Endothelial cell (in vitro differentiated cells): ENCODE measurements around the gene USP12. TPM values are rescaled to one million over a fixed set of nuclear protein-coding genes. Genes with fewer than 3 reads are reported as not detected.

Experiments used
- DNase-seq: peaks from one replicate; pipeline ENCODE4 v3.0.0; 2021; ENCODE audit warnings: low spot score
- H3K27ac Mint-ChIP-seq: one replicate; pipeline ENCODE4 v1.8.0; 2021; ENCODE audit warnings: mixed read lengths, inconsistent platforms; ENCODE audit not compliant: unreplicated experiment
- H3K27me3 Mint-ChIP-seq: one replicate; pipeline ENCODE4 v1.8.0; 2021; ENCODE audit warnings: mild to moderate bottlenecking, moderate library complexity, mixed read lengths, inconsistent platforms; ENCODE audit not compliant: unreplicated experiment
- H3K36me3 Mint-ChIP-seq: one replicate; pipeline ENCODE4 v1.8.0; 2021; ENCODE audit warnings: mild to moderate bottlenecking, low read depth, mixed read lengths, inconsistent platforms; ENCODE audit not compliant: unreplicated experiment
- H3K4me1 Mint-ChIP-seq: one replicate; pipeline ENCODE4 v1.8.0; 2021; ENCODE audit warnings: mild to moderate bottlenecking, mixed read lengths, inconsistent platforms; ENCODE audit not compliant: unreplicated experiment
- H3K4me3 Mint-ChIP-seq: one replicate; pipeline ENCODE4 v1.8.0; 2021; ENCODE audit warnings: mild to moderate bottlenecking, mixed read lengths, inconsistent platforms; ENCODE audit not compliant: unreplicated experiment
- H3K9me3 Mint-ChIP-seq: one replicate; pipeline ENCODE4 v1.8.0; 2021; ENCODE audit warnings: mixed read lengths, inconsistent platforms; ENCODE audit not compliant: unreplicated experiment
- total RNA-seq: library from RNA; stranded (reverse); fragmentation: NEBNext Ultra II Directional; extraction: Animal tissue kit (Norgen Biotek cat#: 25700); gene quantifications from one replicate; pipeline ENCODE4 v1.2.1, GENCODE V29; 2021; ENCODE audit not compliant: unreplicated experiment
- TF ChIP-seq, protein P1 (sequence below): fragments of 200-600 bp; sonication (generic); IDR thresholded peaks from one replicate; pipeline ENCODE4 v1.5.0; 2021; ENCODE audit warnings: antibody characterized with exemption; ENCODE audit not compliant: unreplicated experiment

USP12 gene
- total RNA-seq, 1 donor from 2014 or later: 29.7 TPM

GRCh38 chr13:27044837-27045570 lies 126.6 kb downstream of the USP12 start:
- H3K27me3 Mint-ChIP-seq: no peaks in the 10 kb centered on the region
- H3K4me1 Mint-ChIP-seq: no peaks in the 10 kb centered on the region
- no peaks in the 10 kb centered on the region for H3K9me3 Mint-ChIP-seq
- TF ChIP-seq, protein P1, sequence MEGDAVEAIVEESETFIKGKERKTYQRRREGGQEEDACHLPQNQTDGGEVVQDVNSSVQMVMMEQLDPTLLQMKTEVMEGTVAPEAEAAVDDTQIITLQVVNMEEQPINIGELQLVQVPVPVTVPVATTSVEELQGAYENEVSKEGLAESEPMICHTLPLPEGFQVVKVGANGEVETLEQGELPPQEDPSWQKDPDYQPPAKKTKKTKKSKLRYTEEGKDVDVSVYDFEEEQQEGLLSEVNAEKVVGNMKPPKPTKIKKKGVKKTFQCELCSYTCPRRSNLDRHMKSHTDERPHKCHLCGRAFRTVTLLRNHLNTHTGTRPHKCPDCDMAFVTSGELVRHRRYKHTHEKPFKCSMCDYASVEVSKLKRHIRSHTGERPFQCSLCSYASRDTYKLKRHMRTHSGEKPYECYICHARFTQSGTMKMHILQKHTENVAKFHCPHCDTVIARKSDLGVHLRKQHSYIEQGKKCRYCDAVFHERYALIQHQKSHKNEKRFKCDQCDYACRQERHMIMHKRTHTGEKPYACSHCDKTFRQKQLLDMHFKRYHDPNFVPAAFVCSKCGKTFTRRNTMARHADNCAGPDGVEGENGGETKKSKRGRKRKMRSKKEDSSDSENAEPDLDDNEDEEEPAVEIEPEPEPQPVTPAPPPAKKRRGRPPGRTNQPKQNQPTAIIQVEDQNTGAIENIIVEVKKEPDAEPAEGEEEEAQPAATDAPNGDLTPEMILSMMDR: no peak
- no peak overlapping the region for H3K4me3 Mint-ChIP-seq
- DNase-seq: no peak
- no peak overlapping the region for H3K27ac Mint-ChIP-seq
- peaks cover 3% of the 10 kb centered on the region for H3K36me3 Mint-ChIP-seq

GRCh38 chr13:27043013-27043412 lies 128.6 kb downstream of the USP12 start:
- Mint-ChIP-seq H3K27ac (no peak overlapping the region), H3K9me3 (no peaks in the 10 kb centered on the region), H3K4me3 (no peak overlapping the region), H3K4me1 (no peaks in the 10 kb centered on the region), H3K36me3 (peaks cover 3% of the 10 kb centered on the region), H3K27me3 (peaks cover 3% of the 10 kb centered on the region)
- TF ChIP-seq, protein P1: no peak
- no peak for DNase-seq

- H3K4me3 Mint-ChIP-seq: peak overlapping the region; percentile 40
- TF ChIP-seq, protein P1: no peak
- peaks cover 3% of the 10 kb centered on the region for H3K36me3 Mint-ChIP-seq
- no peaks in the 10 kb centered on the region for H3K9me3 Mint-ChIP-seq
- H3K27me3 Mint-ChIP-seq: peaks cover 3% of the 10 kb centered on the region
- H3K4me1 Mint-ChIP-seq: peaks cover 3% of the 10 kb centered on the region
- peak overlapping the region; percentile 19 for H3K27ac Mint-ChIP-seq
- DNase-seq: no peak
Observed at GRCh38 chr13:27041341-27041740, 130.3 kb downstream of the USP12 start.

GRCh38 chr13:27040826-27041108 lies 130.8 kb downstream of the USP12 start:
- DNase-seq: no peak
- H3K27me3 Mint-ChIP-seq: peaks cover 3% of the 10 kb centered on the region
- TF ChIP-seq, protein P1: no peak
- H3K9me3 Mint-ChIP-seq: no peaks in the 10 kb centered on the region
- H3K36me3 Mint-ChIP-seq: peaks cover 3% of the 10 kb centered on the region
- H3K27ac Mint-ChIP-seq: no peak overlapping the region
- H3K4me1 Mint-ChIP-seq: peaks cover 5% of the 10 kb centered on the region
- H3K4me3 Mint-ChIP-seq: no peak overlapping the region

DNA sequence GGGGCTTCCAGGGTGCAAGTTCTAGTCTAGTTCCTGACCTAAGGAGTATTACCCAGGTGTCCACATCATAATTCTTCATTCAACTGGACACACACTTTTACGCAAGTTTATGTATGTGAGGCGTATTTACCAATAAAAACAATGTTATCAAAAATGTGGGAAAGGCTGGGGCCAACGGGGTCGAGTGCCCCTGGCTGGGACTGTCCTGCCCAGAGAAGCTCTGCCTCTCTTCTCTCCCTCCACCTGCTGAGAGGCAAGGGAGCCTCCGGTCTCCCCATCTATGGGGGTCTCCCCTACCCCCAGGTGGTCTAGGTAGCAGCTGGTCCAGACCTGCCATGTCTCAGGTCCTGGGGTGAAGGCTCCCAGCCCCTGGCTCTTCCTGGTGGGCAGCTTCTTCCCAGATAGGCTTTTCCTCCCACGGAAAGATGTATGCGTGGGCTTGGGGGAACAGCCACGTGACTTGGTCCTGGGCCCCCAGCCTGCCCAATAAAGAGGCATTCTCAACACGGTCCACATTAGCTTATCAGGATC lies 132.4 kb downstream of the USP12 start:
- DNase-seq: no peak
- Mint-ChIP-seq H3K4me3 (no peak overlapping the region), H3K4me1 (peaks cover 19% of the 10 kb centered on the region), H3K36me3 (peaks cover 3% of the 10 kb centered on the region), H3K27ac (no peak overlapping the region), H3K9me3 (no peaks in the 10 kb centered on the region), H3K27me3 (peaks cover 6% of the 10 kb centered on the region)
- TF ChIP-seq, protein P1: no peak
